Sigmoid colon (tissue), 7 donors: ENCODE results near the gene S1PR3. TPM values are rescaled to one million over a fixed set of nuclear protein-coding genes. Genes with fewer than 3 reads are reported as not detected.

ENCODE experiments used
- DNase-seq: peaks from one replicate; pipeline ENCODE4 v3.0.0-alpha.2; 2019
- H3K27ac ChIP-seq, 4 donors: fragments of 200-600 bp; sonication (generic); one replicate each; pipeline ENCODE4 v1.5.1; 2016 to 2019; ENCODE audit warnings: mild to moderate bottlenecking in 1 of 4
- H3K27me3 ChIP-seq, 3 donors: fragments of 200-600 bp; sonication (generic); one replicate each; pipeline ENCODE4 v1.5.1; 2019; ENCODE audit warnings: mild to moderate bottlenecking in 1 of 3
- H3K36me3 ChIP-seq, 4 donors: fragments of 200-600 bp; sonication (generic); one replicate each; pipeline ENCODE4 v1.5.1; 2016 to 2019
- H3K4me1 ChIP-seq, 4 donors: fragments of 200-600 bp; sonication (generic); one replicate each; pipeline ENCODE4 v1.5.1; 2017 to 2019
- H3K4me3 ChIP-seq, 4 donors: fragments of 200-600 bp; sonication (generic); one replicate each; pipeline ENCODE4 v1.5.1; 2017 to 2019; ENCODE audit warnings: mild to moderate bottlenecking in 2 of 4, moderate library complexity in 1 of 4
- H3K9me3 ChIP-seq, 4 donors: fragments of 200-600 bp in 3 of 4; sonication (generic) in 3 of 4; one replicate each; pipeline versions ENCODE4 v1.5.1 to v1.6.1; 2013 to 2019
- EP300 ChIP-seq, 4 donors: sonication (generic); formaldehyde crosslinking; IDR thresholded peaks; one replicate each; pipeline ENCODE4 v1.6.1; 2017; ENCODE audit warnings: antibody characterized with exemption in 4 of 4
- POLR2A ChIP-seq, 2 donors: fragments of 450-650 bp; IDR thresholded peaks; one replicate each; pipeline ENCODE4 v1.6.1; 2016; ENCODE audit warnings: antibody characterized with exemption in 2 of 2, mild to moderate bottlenecking in 2 of 2, moderate library complexity in 2 of 2
- POLR2AphosphoS5 ChIP-seq, 4 donors: sonication (generic); formaldehyde crosslinking; IDR thresholded peaks; one replicate each; pipeline ENCODE4 v1.6.1; 2017; ENCODE audit warnings: antibody characterized with exemption in 4 of 4
- WGBS, 2 donors: extraction: QIAGEN DNeasy Blood & Tissue Kit; methylation state at CpG; one replicate each; pipeline ENCODE4 v1.1.7; 2013; 5-methylcytosine and 5-hydroxymethylcytosine counted together
- intact Hi-C: fragments of 100-400 bp; cut with DNase I; formaldehyde crosslinking; loops from one replicate; pipeline ENCODE4 v1.15.1; 2023
- polyA plus RNA-seq, 3 donors: library from polyadenylated mRNA; stranded (reverse); fragments of 200-250 nt; gene quantifications; one replicate each; pipeline ENCODE4 v1.2.3, GENCODE V29; 2013
- total RNA-seq, 4 donors: library from RNA; depleted of rRNA; stranded (reverse); fragments of >200 nt; gene quantifications; one replicate each; pipeline ENCODE4 v1.1.0, GENCODE V29; 2016
- TF ChIP-seq, protein P1 (sequence below), 4 experiments: fragments of 450-650 bp in 3 of 4; fragments of 200-600 bp in 1 of 4; IDR thresholded peaks; one replicate each; pipeline ENCODE4 v1.5.1; 2016 to 2019; ENCODE audit warnings: antibody characterized with exemption in 4 of 4, mild to moderate bottlenecking in 3 of 4, moderate library complexity in 2 of 4
- donor health status: healthy with polysubstance abuse.
- donor health status: Bipolar disorder and iron deficiency.
- donor health status: healthy.

Gene S1PR3
- total and polyA plus RNA-seq, 7 donors = 0.23 to 33.0 (median 10.4) TPM

DNA sequence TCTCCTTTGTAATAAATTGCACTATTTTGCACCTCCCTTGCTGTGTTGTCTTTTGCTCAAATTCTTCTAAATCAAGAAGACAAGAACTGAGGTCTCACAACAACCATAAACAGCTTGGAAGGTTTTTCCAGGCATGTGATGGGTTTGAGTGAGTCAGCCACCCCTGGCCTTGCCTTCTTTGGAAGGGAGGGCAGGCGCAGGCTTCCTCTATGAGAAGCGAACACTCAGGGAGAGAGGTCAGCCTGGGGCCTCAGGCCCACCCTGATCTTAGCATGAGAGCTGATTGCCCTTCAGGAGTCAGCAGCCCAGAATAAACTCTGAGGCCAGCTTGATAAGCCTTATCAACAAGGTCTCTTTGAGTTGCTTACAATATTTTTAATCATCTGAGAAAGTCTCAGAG lies 31.6 kb downstream of the S1PR3 start:
- 75 to 79% methylated on average over 2 of the region's 2 CpGs for WGBS, 2 donors
- TF ChIP-seq POLR2A (IDR thresholded peaks at IDR 0.05) (no peak), POLR2AphosphoS5 (IDR thresholded peaks at IDR 0.05) (peak in 1 of 4 donors; percentile 27)
- Histone ChIP-seq H3K27ac (peak overlapping the region; percentile 17 to 59 (median 34)), H3K9me3 (no peaks in the 10 kb centered on the region), H3K4me1 (peaks cover 0 to 29% (median 28%) of the 10 kb centered on the region in 4 donors), H3K27me3 (no peaks in the 10 kb centered on the region), H3K36me3 (no peaks in the 10 kb centered on the region), H3K4me3 (no peak overlapping the region)
- DNase-seq = no peak
- intact Hi-C loops = no loop called here

- DNase-seq = no peak
- WGBS, 2 donors = 68 to 69% methylated on average over 3 of the region's 3 CpGs
- peaks cover 0 to 29% (median 28%) of the 10 kb centered on the region in 4 donors for H3K4me1 ChIP-seq
- H3K27ac ChIP-seq = peak overlapping the region in 1 of 4 donors; percentile 59
- H3K9me3 ChIP-seq = no peaks in the 10 kb centered on the region
- intact Hi-C loops = no loop called here
- H3K27me3 ChIP-seq = no peaks in the 10 kb centered on the region
- TF ChIP-seq POLR2A (IDR thresholded peaks at IDR 0.05) (no peak), POLR2AphosphoS5 (IDR thresholded peaks at IDR 0.05) (no peak), EP300 (IDR thresholded peaks at IDR 0.05) (no peak)
- TF ChIP-seq, protein P1, sequence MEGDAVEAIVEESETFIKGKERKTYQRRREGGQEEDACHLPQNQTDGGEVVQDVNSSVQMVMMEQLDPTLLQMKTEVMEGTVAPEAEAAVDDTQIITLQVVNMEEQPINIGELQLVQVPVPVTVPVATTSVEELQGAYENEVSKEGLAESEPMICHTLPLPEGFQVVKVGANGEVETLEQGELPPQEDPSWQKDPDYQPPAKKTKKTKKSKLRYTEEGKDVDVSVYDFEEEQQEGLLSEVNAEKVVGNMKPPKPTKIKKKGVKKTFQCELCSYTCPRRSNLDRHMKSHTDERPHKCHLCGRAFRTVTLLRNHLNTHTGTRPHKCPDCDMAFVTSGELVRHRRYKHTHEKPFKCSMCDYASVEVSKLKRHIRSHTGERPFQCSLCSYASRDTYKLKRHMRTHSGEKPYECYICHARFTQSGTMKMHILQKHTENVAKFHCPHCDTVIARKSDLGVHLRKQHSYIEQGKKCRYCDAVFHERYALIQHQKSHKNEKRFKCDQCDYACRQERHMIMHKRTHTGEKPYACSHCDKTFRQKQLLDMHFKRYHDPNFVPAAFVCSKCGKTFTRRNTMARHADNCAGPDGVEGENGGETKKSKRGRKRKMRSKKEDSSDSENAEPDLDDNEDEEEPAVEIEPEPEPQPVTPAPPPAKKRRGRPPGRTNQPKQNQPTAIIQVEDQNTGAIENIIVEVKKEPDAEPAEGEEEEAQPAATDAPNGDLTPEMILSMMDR (IDR thresholded peaks at IDR 0.05) = no peak
- H3K36me3 ChIP-seq = no peaks in the 10 kb centered on the region
- H3K4me3 ChIP-seq = no peak overlapping the region
These were observed 32.5 kb downstream of the S1PR3 start for GRCh38 chr9:89023740-89024139.

DNA sequence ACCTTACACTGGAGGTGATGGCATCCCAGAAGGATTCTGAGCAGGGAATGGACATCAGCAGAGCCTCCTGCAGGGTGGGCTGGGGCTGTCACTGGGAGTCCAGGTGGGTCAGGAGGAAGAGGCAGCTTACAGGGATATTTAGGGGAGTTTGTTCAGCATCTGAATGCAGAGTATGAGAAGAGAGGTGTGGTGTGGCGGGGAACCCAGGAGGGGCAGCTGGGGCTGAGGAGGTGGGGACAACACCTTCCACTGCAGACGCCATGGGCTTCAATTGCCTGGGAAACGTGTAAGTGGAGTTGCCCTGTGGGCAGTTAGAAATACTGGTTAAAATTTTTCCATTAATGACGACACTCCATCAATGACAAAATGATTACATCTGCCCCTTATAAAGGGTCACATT lies 33.5 kb downstream of the S1PR3 start:
- 92% methylated on average over 4 of the region's 4 CpGs for WGBS, 2 donors
- TF ChIP-seq POLR2AphosphoS5 (IDR thresholded peaks at IDR 0.05) (no peak), EP300 (IDR thresholded peaks at IDR 0.05) (no peak), POLR2A (IDR thresholded peaks at IDR 0.05) (no peak)
- TF ChIP-seq, protein P1 (IDR thresholded peaks at IDR 0.05) = no peak
- no peak overlapping the region for H3K4me3 ChIP-seq
- no peaks in the 10 kb centered on the region for H3K27me3 ChIP-seq
- peaks cover 0 to 3% (median 0%) of the 10 kb centered on the region in 4 donors for H3K9me3 ChIP-seq
- peak overlapping the region in 1 of 4 donors; percentile 46 for H3K27ac ChIP-seq
- DNase-seq = no peak
- H3K36me3 ChIP-seq = no peaks in the 10 kb centered on the region
- intact Hi-C loops = no loop called here
- H3K4me1 ChIP-seq = peaks cover 0 to 29% (median 28%) of the 10 kb centered on the region in 4 donors

GRCh38 chr9:89025553-89025952 lies 34.3 kb downstream of the S1PR3 start:
- no peaks in the 10 kb centered on the region for H3K27me3 ChIP-seq
- no peak overlapping the region for H3K4me3 ChIP-seq
- H3K4me1 ChIP-seq = peaks cover 0 to 28% (median 28%) of the 10 kb centered on the region in 4 donors
- intact Hi-C loops = no loop called here
- TF ChIP-seq EP300 (IDR thresholded peaks at IDR 0.05) (no peak), POLR2A (IDR thresholded peaks at IDR 0.05) (no peak), POLR2AphosphoS5 (IDR thresholded peaks at IDR 0.05) (peak in 1 of 4 donors; percentile 6)
- no peak for DNase-seq
- H3K36me3 ChIP-seq = no peaks in the 10 kb centered on the region
- peaks cover 0 to 3% (median under 1%) of the 10 kb centered on the region in 4 donors for H3K9me3 ChIP-seq
- peak overlapping the region in 1 of 4 donors; percentile 46 for H3K27ac ChIP-seq

DNA sequence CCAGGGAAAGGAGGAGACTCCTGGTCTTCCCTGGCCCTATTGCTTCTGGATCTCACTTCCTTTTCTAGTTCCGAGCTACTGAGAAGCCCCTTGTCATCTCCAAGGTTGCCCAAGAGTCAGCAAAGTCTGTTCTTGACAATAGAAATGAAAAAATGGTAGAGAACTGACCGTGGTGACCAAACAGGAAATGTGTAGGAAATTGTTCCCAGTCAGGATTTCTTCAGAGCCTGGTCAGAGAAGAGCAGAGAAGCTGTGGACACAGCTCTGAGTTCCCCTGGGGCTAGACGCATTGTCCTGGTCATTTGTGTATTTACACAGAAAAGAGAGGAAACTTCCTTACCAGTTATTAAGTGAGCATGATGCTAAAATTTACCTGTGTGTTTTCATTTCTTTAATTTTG lies 35.6 kb downstream of the S1PR3 start:
- Histone ChIP-seq H3K27ac (peak overlapping the region in 1 of 4 donors; percentile 27), H3K36me3 (no peaks in the 10 kb centered on the region), H3K27me3 (no peaks in the 10 kb centered on the region), H3K4me3 (no peak overlapping the region), H3K9me3 (peaks cover 0 to 3% (median 2%) of the 10 kb centered on the region in 4 donors), H3K4me1 (peaks cover 0 to 16% (median 15%) of the 10 kb centered on the region in 4 donors)
- TF ChIP-seq, protein P1 (IDR thresholded peaks at IDR 0.05) = no peak
- no peak for TF ChIP-seq POLR2A (IDR thresholded peaks at IDR 0.05)
- no peak for TF ChIP-seq EP300 (IDR thresholded peaks at IDR 0.05)
- no peak for TF ChIP-seq POLR2AphosphoS5 (IDR thresholded peaks at IDR 0.05)
- no peak for DNase-seq
- 51 to 58% methylated on average over 3 of the region's 3 CpGs for WGBS, 2 donors
- intact Hi-C loops = no loop called here

GRCh38 chr9:89029788-89030187 lies 38.5 kb downstream of the S1PR3 start:
- Histone ChIP-seq H3K4me1 (no peaks in the 10 kb centered on the region), H3K9me3 (peaks cover 0 to 3% (median 2%) of the 10 kb centered on the region in 4 donors), H3K4me3 (no peak overlapping the region), H3K36me3 (no peaks in the 10 kb centered on the region), H3K27ac (no peak overlapping the region), H3K27me3 (no peaks in the 10 kb centered on the region)
- intact Hi-C loops = no loop called here
- no peak for TF ChIP-seq EP300 (IDR thresholded peaks at IDR 0.05)
- no peak for TF ChIP-seq POLR2A (IDR thresholded peaks at IDR 0.05)
- no peak for TF ChIP-seq POLR2AphosphoS5 (IDR thresholded peaks at IDR 0.05)
- TF ChIP-seq, protein P1 (IDR thresholded peaks at IDR 0.05) = no peak
- DNase-seq = no peak
